Activated CD8-positive, alpha-beta T cell treated with anti-CD3 and anti-CD28 coated beads, Interleukin-2, amount 10 ng/mL, durations not matched to agents 7 days and 5 days (primary cell): ENCODE results near the gene MLH3. TPM values are rescaled to one million over a fixed set of nuclear protein-coding genes. Genes with fewer than 3 reads are reported as not detected.

Experiments
- ATAC-seq: fragments of 150-1000 bp; cut with Tn5 transposase; one replicate; pipeline ENCODE4 v1.10.0; 2021; ENCODE audit warnings: moderate library complexity
- CTCF ChIA-PET: fragments of 350-600 bp; sonication (Branson Sonifier 250); formaldehyde crosslinking; loops from one replicate; lab custom pipeline; 2021; ENCODE audit warnings: antibody characterized with exemption; lab: Charles Lee
- POLR2A ChIA-PET: fragments of 350-600 bp; sonication (Branson Sonifier 250); formaldehyde crosslinking; loops from one replicate; lab custom pipeline; 2021; ENCODE audit warnings: antibody characterized with exemption; lab: Charles Lee
- DNase-seq: peaks from one replicate; pipeline ENCODE4 v3.0.0-alpha.2; 2020
- H3K27ac Mint-ChIP-seq: one replicate; pipeline ENCODE4 v1.8.0; 2021; ENCODE audit warnings: mild to moderate bottlenecking, mixed read lengths
- H3K27me3 Mint-ChIP-seq: one replicate; pipeline ENCODE4 v1.8.0; 2021; ENCODE audit warnings: low read depth, mixed read lengths
- H3K36me3 Mint-ChIP-seq: one replicate; pipeline ENCODE4 v1.8.0; 2021; ENCODE audit warnings: low read depth, mixed read lengths
- H3K4me1 Mint-ChIP-seq: one replicate; pipeline ENCODE4 v1.8.0; 2021; ENCODE audit warnings: low read depth, mixed read lengths
- H3K4me3 Mint-ChIP-seq: one replicate; pipeline ENCODE4 v1.8.0; 2021; ENCODE audit warnings: mild to moderate bottlenecking, mixed read lengths
- H3K9me3 Mint-ChIP-seq: one replicate; pipeline ENCODE4 v1.8.0; 2022; ENCODE audit warnings: mixed read lengths; ENCODE audit not compliant: insufficient read depth
- total RNA-seq, 2 experiments: library from RNA; stranded (reverse); gene quantifications; one replicate each; pipeline ENCODE4 v1.2.3, GENCODE V29; 2021

Gene MLH3
- total RNA-seq, 2 experiments from 2014 or later, result 15.1 to 17.2 TPM

- CTCF ChIA-PET, result no interaction called here
- POLR2A ChIA-PET, result interaction anchor here (0.6 kb wide), 1 partner anchor 1169 kb away, joined by 4 read pairs; no protein-coding TSS in a partner anchor
- DNase-seq (no peak), ATAC-seq (no peak)
- Mint-ChIP-seq H3K4me3 (no peak overlapping the region), H3K9me3 (no peaks in the 10 kb centered on the region), H3K36me3 (no peaks in the 10 kb centered on the region), H3K4me1 (peaks cover 18% of the 10 kb centered on the region), H3K27ac (peak overlapping the region; percentile 49), H3K27me3 (no peaks in the 10 kb centered on the region)
Measured at GRCh38 chr14:74977164-74977900, 73.9 kb downstream of the MLH3 start.

- DNase-seq (no peak), ATAC-seq (no peak)
- Mint-ChIP-seq H3K4me3 (no peak overlapping the region), H3K27me3 (no peaks in the 10 kb centered on the region), H3K27ac (peak overlapping the region; percentile 49), H3K4me1 (peaks cover 18% of the 10 kb centered on the region), H3K9me3 (no peaks in the 10 kb centered on the region), H3K36me3 (no peaks in the 10 kb centered on the region)
- ChIA-PET POLR2A (no interaction called here), CTCF (interaction anchor here (1.2 to 1.6 kb wide), 2 partner anchors 30 to 112 kb away, joined by 3 to 6 read pairs; no protein-coding TSS in a partner anchor)
Measured at GRCh38 chr14:74976264-74977113, 74.8 kb downstream of the MLH3 start.

GRCh38 chr14:74975059-74975810 is 76.0 kb downstream of the MLH3 start:
- no peak for DNase-seq
- no peak for ATAC-seq
- Mint-ChIP-seq H3K36me3 (no peaks in the 10 kb centered on the region), H3K4me1 (peaks cover 18% of the 10 kb centered on the region), H3K9me3 (no peaks in the 10 kb centered on the region), H3K27ac (no peak overlapping the region), H3K4me3 (no peak overlapping the region), H3K27me3 (no peaks in the 10 kb centered on the region)
- ChIA-PET POLR2A (no interaction called here), CTCF (interaction anchor here (1.2 to 1.6 kb wide), 2 partner anchors 29 to 113 kb away, joined by 3 to 6 read pairs; no protein-coding TSS in a partner anchor)

- no peak for ATAC-seq
- Mint-ChIP-seq H3K4me3 (no peak overlapping the region), H3K27ac (peak overlapping the region; percentile 22), H3K4me1 (peaks cover 18% of the 10 kb centered on the region), H3K9me3 (no peaks in the 10 kb centered on the region), H3K36me3 (no peaks in the 10 kb centered on the region), H3K27me3 (no peaks in the 10 kb centered on the region)
- CTCF ChIA-PET, result interaction anchor here (1.6 kb wide), 1 partner anchor 28 kb away, joined by 6 read pairs; no protein-coding TSS in a partner anchor
- DNase-seq, result no peak
- POLR2A ChIA-PET, result no interaction called here
Measured at GRCh38 chr14:74974364-74975058, 76.8 kb downstream of the MLH3 start.

GRCh38 chr14:74973905-74974363 is 77.3 kb downstream of the MLH3 start:
- no peak for ATAC-seq
- no peak for DNase-seq
- H3K27me3 Mint-ChIP-seq, result no peaks in the 10 kb centered on the region
- H3K36me3 Mint-ChIP-seq, result no peaks in the 10 kb centered on the region
- ChIA-PET POLR2A (interaction anchor here (1.0 kb wide), 1 partner anchor 9 kb away, joined by 4 read pairs; no protein-coding TSS in a partner anchor), CTCF (interaction anchor here (1.4 kb wide), 1 partner anchor 115 kb away, joined by 3 read pairs; no protein-coding TSS in a partner anchor)
- no peak overlapping the region for H3K4me3 Mint-ChIP-seq
- H3K27ac Mint-ChIP-seq, result peak overlapping the region; percentile 22
- H3K9me3 Mint-ChIP-seq, result no peaks in the 10 kb centered on the region
- peaks cover 18% of the 10 kb centered on the region for H3K4me1 Mint-ChIP-seq

GRCh38 chr14:74973003-74973653 is 78.1 kb downstream of the MLH3 start:
- H3K9me3 Mint-ChIP-seq, result no peaks in the 10 kb centered on the region
- no peaks in the 10 kb centered on the region for H3K36me3 Mint-ChIP-seq
- H3K4me1 Mint-ChIP-seq, result peaks cover 18% of the 10 kb centered on the region
- H3K27ac Mint-ChIP-seq, result no peak overlapping the region
- DNase-seq (peak; percentile 64), ATAC-seq (peak; percentile 78)
- no peak overlapping the region for H3K4me3 Mint-ChIP-seq
- CTCF ChIA-PET, result interaction anchor here (1.4 kb wide), 1 partner anchor 116 kb away, joined by 3 read pairs; no protein-coding TSS in a partner anchor
- H3K27me3 Mint-ChIP-seq, result no peaks in the 10 kb centered on the region
- POLR2A ChIA-PET, result interaction anchor here (1.0 kb wide), 1 partner anchor 9 kb away, joined by 4 read pairs; no protein-coding TSS in a partner anchor

- H3K4me1 Mint-ChIP-seq, result peaks cover 16% of the 10 kb centered on the region
- no peak for DNase-seq
- H3K27ac Mint-ChIP-seq, result no peak overlapping the region
- ChIA-PET POLR2A (interaction anchor here (0.6 to 0.7 kb wide), 2 partner anchors 135 to 715 kb away, joined by 3 read pairs; no protein-coding TSS in a partner anchor), CTCF (interaction anchor here (0.7 to 1.8 kb wide), 2 partner anchors 24 to 63 kb away, joined by 4 to 5 read pairs; no protein-coding TSS in a partner anchor)
- ATAC-seq, result no peak
- H3K9me3 Mint-ChIP-seq, result no peaks in the 10 kb centered on the region
- peaks cover 16% of the 10 kb centered on the region for H3K27me3 Mint-ChIP-seq
- no peak overlapping the region for H3K4me3 Mint-ChIP-seq
- no peaks in the 10 kb centered on the region for H3K36me3 Mint-ChIP-seq
Measured at GRCh38 chr14:74968811-74969210, 82.5 kb downstream of the MLH3 start.

GRCh38 chr14:74965486-74966153 is 85.6 kb downstream of the MLH3 start:
- peaks cover 20% of the 10 kb centered on the region for H3K4me1 Mint-ChIP-seq
- no peaks in the 10 kb centered on the region for H3K36me3 Mint-ChIP-seq
- ATAC-seq (no peak), DNase-seq (no peak)
- no peak overlapping the region for H3K4me3 Mint-ChIP-seq
- H3K27me3 Mint-ChIP-seq, result peaks cover 16% of the 10 kb centered on the region
- H3K9me3 Mint-ChIP-seq, result no peaks in the 10 kb centered on the region
- POLR2A ChIA-PET, result interaction anchor here (1.7 kb wide), 1 partner anchor 8 kb away, joined by 4 read pairs; no protein-coding TSS in a partner anchor
- CTCF ChIA-PET, result interaction anchor here (1.2 to 3.2 kb wide), 4 partner anchors 8 to 123 kb away, joined by 5 to 14 read pairs (median 10); no protein-coding TSS in a partner anchor
- no peak overlapping the region for H3K27ac Mint-ChIP-seq

GRCh38 chr14:74964787-74965485 is 86.3 kb downstream of the MLH3 start:
- no peak for ATAC-seq
- Mint-ChIP-seq H3K36me3 (no peaks in the 10 kb centered on the region), H3K9me3 (no peaks in the 10 kb centered on the region), H3K27me3 (peaks cover 16% of the 10 kb centered on the region), H3K4me1 (peaks cover 20% of the 10 kb centered on the region), H3K27ac (no peak overlapping the region), H3K4me3 (no peak overlapping the region)
- no peak for DNase-seq
- ChIA-PET CTCF (interaction anchor here (1.0 to 3.2 kb wide), 6 partner anchors 8 to 123 kb away, joined by 3 to 14 read pairs (median 7); no protein-coding TSS in a partner anchor), POLR2A (interaction anchor here (1.7 kb wide), 1 partner anchor 9 kb away, joined by 4 read pairs; no protein-coding TSS in a partner anchor)
